ENCODE results near the gene TESK1. TPM values are rescaled to one million over a fixed set of nuclear protein-coding genes. Genes with fewer than 3 reads are reported as not detected.
"Not testable (repeated sequence)": the region's sequence is repeated elsewhere in the genome, so short reads cannot be mapped to it uniquely, and the experiment has no call there.

The TESK1 gene
- total RNA-seq, 8 experiments from 2014 or later, result 15.9 to 30.6 (median 23.0) TPM

- no peak overlapping the region for H3K27ac ChIP-seq
- 52 to 100% (median 100%) methylated on average over 1 to 2 of the region's 2 CpGs; no CpG with 5 or more reads in 1 of the 10 experiments for WGBS, 10 experiments
- peaks cover 4 to 5% of the 10 kb centered on the region in 2 donors for H3K4me1 ChIP-seq (replicated peaks in 1 of 2)
- ATAC-seq (replicated peaks in 6 of 8), result peak in 3 of 8 experiments; percentile 20 to 77 (median 65)
- in situ Hi-C loops (cut with MboI; ENCODE audit: low pct_unique_long_range_greater_than_20kb in 2 of 9, low sequenced_read_pairs in 9 of 9, unreplicated experiment in 9 of 9), result loop anchor here in 1 of 9 experiments (10.0 kb wide), 1 partner anchor 58 kb away; no protein-coding TSS in a partner anchor
- no peak overlapping the region for H3K4me3 ChIP-seq
These were observed 38.6 kb upstream of the TESK1 start for GRCh38 chr9:35566417-35566816.

GRCh38 chr9:35568196-35568595 lies 36.9 kb upstream of the TESK1 start:
- Histone ChIP-seq H3K27ac (no peak overlapping the region), H3K4me3 (no peak overlapping the region), H3K4me1 (replicated peaks in 1 of 2) (peaks cover 4 to 5% of the 10 kb centered on the region in 2 donors)
- 29 to 100% (median 92%) methylated on average over 1 to 4 of the region's 4 CpGs for WGBS, 10 experiments
- in situ Hi-C loops (cut with MboI; ENCODE audit: low pct_unique_long_range_greater_than_20kb in 2 of 9, low sequenced_read_pairs in 9 of 9, unreplicated experiment in 9 of 9), result loop anchor here in 1 of 9 experiments (10.0 kb wide), 1 partner anchor 57 kb away; no protein-coding TSS in a partner anchor
- ATAC-seq (replicated peaks in 6 of 8), result peak in 3 of 8 experiments; percentile 42 to 51 (median 48)

GRCh38 chr9:35569206-35569605 lies 35.9 kb upstream of the TESK1 start:
- in situ Hi-C loops (cut with MboI; ENCODE audit: low pct_unique_long_range_greater_than_20kb in 2 of 9, low sequenced_read_pairs in 9 of 9, unreplicated experiment in 9 of 9), result loop anchor here in 1 of 9 experiments (10.0 kb wide), 1 partner anchor 56 kb away; no protein-coding TSS in a partner anchor
- H3K27ac ChIP-seq, result no peak overlapping the region
- H3K4me1 ChIP-seq (replicated peaks in 1 of 2), result no peaks in the 10 kb centered on the region
- WGBS, 10 experiments, result 80 to 100% (median 86%) methylated on average over 1 to 5 of the region's 5 CpGs; no CpG with 5 or more reads in 2 of the 10 experiments
- ATAC-seq (replicated peaks in 6 of 8), result no peak
- no peak overlapping the region for H3K4me3 ChIP-seq

- 75 to 100% (median 91%) methylated on average over 1 to 6 of the region's 6 CpGs for WGBS, 10 experiments
- ATAC-seq (replicated peaks in 6 of 8), result no peak
- in situ Hi-C loops (cut with MboI; ENCODE audit: low pct_unique_long_range_greater_than_20kb in 2 of 9, low sequenced_read_pairs in 9 of 9, unreplicated experiment in 9 of 9), result no loop called here
- Histone ChIP-seq H3K27ac (no peak overlapping the region), H3K4me3 (no peak overlapping the region), H3K4me1 (replicated peaks in 1 of 2) (no peaks in the 10 kb centered on the region)
These were observed 34.2 kb upstream of the TESK1 start for GRCh38 chr9:35570709-35571504.

- ATAC-seq (replicated peaks in 6 of 8), result peak in 3 of 8 experiments; percentile 83 to 96 (median 86)
- H3K4me3 ChIP-seq, result no peak overlapping the region
- WGBS, 10 experiments, result 79 to 100% (median 92%) methylated on average over 1 to 2 of the region's 2 CpGs; no CpG with 5 or more reads in 4 of the 10 experiments
- in situ Hi-C loops (cut with MboI; ENCODE audit: low pct_unique_long_range_greater_than_20kb in 2 of 9, low sequenced_read_pairs in 9 of 9, unreplicated experiment in 9 of 9), result no loop called here
- H3K27ac ChIP-seq, result no peak overlapping the region
- H3K4me1 ChIP-seq (replicated peaks in 1 of 2), result no peaks in the 10 kb centered on the region
These were observed 30.4 kb upstream of the TESK1 start for GRCh38 chr9:35574578-35575122.

GRCh38 chr9:35575478-35575877 lies 29.6 kb upstream of the TESK1 start:
- no peak overlapping the region for H3K27ac ChIP-seq
- H3K4me3 ChIP-seq, result no peak overlapping the region
- WGBS, 10 experiments, result 71 to 100% (median 88%) methylated on average over 1 to 4 of the region's 5 CpGs; no CpG with 5 or more reads in 2 of the 10 experiments
- no peak for ATAC-seq (replicated peaks in 6 of 8)
- in situ Hi-C loops (cut with MboI; ENCODE audit: low pct_unique_long_range_greater_than_20kb in 2 of 9, low sequenced_read_pairs in 9 of 9, unreplicated experiment in 9 of 9), result no loop called here
- no peaks in the 10 kb centered on the region for H3K4me1 ChIP-seq (replicated peaks in 1 of 2)

- in situ Hi-C loops (cut with MboI; ENCODE audit: low pct_unique_long_range_greater_than_20kb in 2 of 9, low sequenced_read_pairs in 9 of 9, unreplicated experiment in 9 of 9), result no loop called here
- H3K4me3 ChIP-seq, result no peak overlapping the region
These were observed 27.6 kb upstream of the TESK1 start for GRCh38 chr9:35577486-35577885.

GRCh38 chr9:35579130-35579529 lies 25.9 kb upstream of the TESK1 start:
- 63 to 83% (median 80%) methylated on average over 1 of the region's 1 CpG; no CpG with 5 or more reads in 6 of the 10 experiments for whole genome bisulfite sequencing, 10 experiments
- no peak overlapping the region for H3K4me3 ChIP-seq
- no peak for ATAC-seq (replicated peaks in 6 of 8)
- in situ Hi-C loops (cut with MboI; ENCODE audit: low pct_unique_long_range_greater_than_20kb in 2 of 9, low sequenced_read_pairs in 9 of 9, unreplicated experiment in 9 of 9), result no loop called here
- no peaks in the 10 kb centered on the region for H3K4me1 ChIP-seq (replicated peaks in 1 of 2)
- H3K27ac ChIP-seq, result no peak overlapping the region

More at GRCh38 chr9:35577486-35577885, 27.6 kb upstream of the TESK1 start:
- no peak for ATAC-seq (replicated peaks in 6 of 8)
- H3K27ac ChIP-seq, result no peak overlapping the region
- H3K4me1 ChIP-seq (replicated peaks in 1 of 2), result no peaks in the 10 kb centered on the region
- 61 to 100% (median 76%) methylated on average over 2 to 5 of the region's 5 CpGs; no CpG with 5 or more reads in 1 of the 10 experiments for WGBS, 10 experiments

- H3K4me3 ChIP-seq; ATAC-seq (replicated peaks in 6 of 8); in situ Hi-C loops (cut with MboI; ENCODE audit: low pct_unique_long_range_greater_than_20kb in 2 of 9, low sequenced_read_pairs in 9 of 9, unreplicated experiment in 9 of 9); H3K27ac ChIP-seq; H3K4me1 ChIP-seq (replicated peaks in 1 of 2): not testable (repeated sequence)
- 36 to 100% (median 65%) methylated on average over 1 of the region's 1 CpG for WGBS, 10 experiments
These were observed 25.3 kb upstream of the TESK1 start for GRCh38 chr9:35579659-35580227.

GRCh38 chr9:35583521-35583920 lies 21.5 kb upstream of the TESK1 start:
- ATAC-seq (replicated peaks in 6 of 8); H3K4me3 ChIP-seq; H3K4me1 ChIP-seq (replicated peaks in 1 of 2); H3K27ac ChIP-seq; in situ Hi-C loops (cut with MboI; ENCODE audit: low pct_unique_long_range_greater_than_20kb in 2 of 9, low sequenced_read_pairs in 9 of 9, unreplicated experiment in 9 of 9): not testable (repeated sequence)
- 0 to 81% (median 28%) methylated on average over 2 to 6 of the region's 6 CpGs; no CpG with 5 or more reads in 4 of the 10 experiments for WGBS, 10 experiments

- ATAC-seq (replicated peaks in 6 of 8); H3K27ac ChIP-seq; H3K4me3 ChIP-seq; in situ Hi-C loops (cut with MboI; ENCODE audit: low pct_unique_long_range_greater_than_20kb in 2 of 9, low sequenced_read_pairs in 9 of 9, unreplicated experiment in 9 of 9); H3K4me1 ChIP-seq (replicated peaks in 1 of 2): not testable (repeated sequence)
- WGBS, 10 experiments, result 15 to 94% (median 72%) methylated on average over 1 to 3 of the region's 3 CpGs
These were observed 20.4 kb upstream of the TESK1 start for GRCh38 chr9:35584681-35585080.

GRCh38 chr9:35588506-35588905 lies 16.6 kb upstream of the TESK1 start:
- H3K27ac ChIP-seq; H3K4me1 ChIP-seq (replicated peaks in 1 of 2); H3K4me3 ChIP-seq; ATAC-seq (replicated peaks in 6 of 8); in situ Hi-C loops (cut with MboI; ENCODE audit: low pct_unique_long_range_greater_than_20kb in 2 of 9, low sequenced_read_pairs in 9 of 9, unreplicated experiment in 9 of 9): not testable (repeated sequence)
- 66 to 100% (median 90%) methylated on average over 2 to 5 of the region's 5 CpGs for WGBS, 10 experiments

- in situ Hi-C loops (cut with MboI; ENCODE audit: low pct_unique_long_range_greater_than_20kb in 2 of 9, low sequenced_read_pairs in 9 of 9, unreplicated experiment in 9 of 9), result no loop called here
- Histone ChIP-seq H3K4me1 (replicated peaks in 1 of 2) (no peaks in the 10 kb centered on the region), H3K4me3 (no peak overlapping the region), H3K27ac (no peak overlapping the region)
- ATAC-seq (replicated peaks in 6 of 8), result no peak
These were observed 11.5 kb upstream of the TESK1 start for GRCh38 chr9:35593581-35593980.
